Measurements from ENCODE around the gene PRR18.

The PRR18 gene

DNA sequence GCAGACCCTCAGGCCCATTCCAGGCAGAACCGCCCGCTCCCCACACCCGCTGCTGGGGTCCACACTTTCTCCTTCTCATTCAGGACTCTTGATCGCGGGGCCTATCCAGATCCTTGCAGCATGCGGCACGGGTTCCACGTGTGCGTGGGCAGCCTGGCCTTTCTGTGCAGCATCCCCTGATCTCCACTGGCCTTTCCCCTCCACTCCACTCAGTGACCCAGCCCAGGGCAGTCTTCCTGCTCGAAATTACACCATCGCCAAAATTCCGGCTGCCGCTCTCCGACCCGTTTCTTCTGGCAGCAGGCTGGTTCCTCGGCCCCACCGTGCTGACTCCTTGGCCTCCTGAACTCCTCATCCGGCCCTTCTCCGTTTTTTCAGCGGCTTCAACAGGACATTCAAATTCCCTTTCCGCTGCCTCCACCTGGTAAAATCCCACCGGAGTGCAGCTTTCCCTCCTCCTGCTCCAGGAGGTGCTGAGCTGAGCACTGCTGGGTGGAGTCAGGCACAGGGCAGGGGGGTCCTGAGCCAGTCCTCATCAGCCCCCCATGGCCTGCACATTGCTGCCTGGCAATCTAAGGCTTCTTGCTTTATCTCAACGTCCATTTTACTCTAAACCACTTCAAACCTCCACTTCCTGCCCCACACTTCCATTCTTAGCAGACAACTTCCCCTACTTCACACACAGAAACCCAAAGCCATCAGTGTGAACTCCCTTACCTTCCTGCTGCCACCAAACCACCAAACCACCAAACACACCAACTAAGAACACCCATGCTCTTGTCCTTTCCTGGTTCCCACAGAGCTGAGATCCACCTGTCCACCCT is 25.2 kb upstream of the PRR18 start:
- no peak for DNase-seq

DNA sequence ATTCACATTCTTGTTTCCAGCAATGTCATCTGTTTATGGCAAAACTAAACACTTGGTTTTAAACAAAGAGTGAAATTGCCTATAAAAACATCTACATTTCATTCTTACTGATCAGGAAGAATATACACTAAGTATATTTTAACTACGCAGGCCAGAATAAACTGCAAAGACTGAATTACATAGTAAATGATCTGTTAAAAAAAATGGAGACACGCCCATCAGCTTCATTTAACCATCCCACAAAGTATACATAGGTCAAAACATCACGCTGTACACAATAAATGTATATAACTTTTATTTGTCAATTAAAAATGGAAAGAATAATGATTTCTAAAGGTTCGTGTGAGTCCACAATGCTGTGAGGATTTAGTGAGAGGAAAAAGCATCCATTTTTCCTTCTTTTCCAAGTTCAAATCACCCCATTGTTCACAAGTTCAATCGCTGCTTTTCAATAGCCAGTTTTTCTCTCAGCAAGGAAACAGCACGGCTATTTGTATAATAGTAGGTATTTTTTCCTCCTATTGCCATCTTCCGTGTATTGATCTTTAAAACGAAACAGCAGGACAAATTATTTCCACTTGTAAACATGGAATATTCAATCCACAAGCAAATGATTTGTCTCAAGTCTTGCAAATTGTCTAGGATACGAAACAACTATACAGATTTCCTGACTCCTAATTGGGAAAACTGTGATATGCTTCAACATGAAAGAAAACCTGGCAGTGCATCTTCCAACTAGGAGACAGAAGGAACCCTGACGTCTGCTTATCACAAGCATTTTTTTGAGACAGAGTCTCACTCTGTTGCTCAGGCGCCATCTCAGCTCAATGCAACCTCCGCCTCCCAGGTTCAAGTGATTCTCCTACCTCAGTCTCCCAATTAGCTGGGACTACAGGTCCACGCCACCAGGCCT is 23.6 kb upstream of the PRR18 start:
- DNase-seq: no peak

- DNase-seq: no peak
Observed at GRCh38 chr6:166330612-166331011, 22.4 kb upstream of the PRR18 start.

DNA sequence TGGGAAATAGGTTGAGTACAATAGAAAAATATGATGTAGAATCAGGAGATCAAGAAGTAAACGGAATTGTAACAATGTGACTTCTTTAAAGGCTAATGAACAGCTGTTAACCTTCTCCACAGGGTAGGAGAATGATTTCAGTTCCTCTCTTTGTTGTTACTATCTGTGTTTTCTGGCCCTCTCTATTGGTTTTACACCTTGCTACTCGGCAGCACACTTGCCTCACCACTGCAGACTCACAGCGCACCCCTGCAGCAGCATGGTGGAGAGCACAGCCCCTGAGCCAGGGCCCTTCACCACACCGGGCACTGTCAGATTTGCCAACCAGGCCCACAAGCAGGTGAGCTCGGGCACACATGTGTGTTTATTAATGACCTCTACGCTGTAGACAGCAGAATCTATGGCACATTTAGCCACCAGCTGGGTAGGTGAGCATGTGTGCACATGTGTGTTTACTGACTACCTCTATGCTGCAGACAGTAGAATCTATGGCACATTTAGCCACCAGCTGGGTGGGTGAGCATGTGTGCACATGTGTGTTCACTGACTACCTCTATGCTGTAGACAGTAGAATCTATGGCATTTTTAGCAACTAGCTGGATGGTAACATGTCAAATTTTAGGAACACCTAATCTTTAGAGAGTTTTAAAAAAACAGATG is 17.3 kb upstream of the PRR18 start:
- DNase-seq: no peak

DNA sequence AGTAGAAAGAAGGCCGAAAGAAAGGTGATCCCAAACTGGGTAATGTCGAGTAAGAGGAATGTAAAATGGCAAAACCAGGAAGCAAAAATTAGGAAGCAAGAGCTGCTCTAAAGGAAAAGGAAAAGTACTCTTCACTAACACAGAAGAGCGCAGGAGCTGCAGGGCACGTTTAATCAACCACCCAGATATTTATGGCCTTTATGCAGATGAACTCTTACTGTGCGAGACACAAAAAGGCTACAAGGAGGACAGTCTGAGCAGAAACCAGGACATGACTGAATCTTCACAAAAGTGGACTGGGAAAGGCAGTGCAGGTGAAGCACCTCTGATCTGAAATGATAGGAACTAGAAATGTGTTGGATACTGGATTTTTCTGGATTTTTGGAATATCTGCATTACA is 15.2 kb upstream of the PRR18 start:
- no peak for DNase-seq

GRCh38 chr6:166318649-166319600 is 10.7 kb upstream of the PRR18 start:
- DNase-seq: no peak

- no peak for DNase-seq
Observed at GRCh38 chr6:166318227-166318626, 10.0 kb upstream of the PRR18 start.

- no peak for DNase-seq
Observed at GRCh38 chr6:166317261-166318212, 9.3 kb upstream of the PRR18 start.

GRCh38 chr6:166315436-166315835 is 7.2 kb upstream of the PRR18 start:
- no peak for DNase-seq

- no peak for DNase-seq
Observed at GRCh38 chr6:166314454-166314853, 6.3 kb upstream of the PRR18 start.

GRCh38 chr6:166313255-166314070 is 5.3 kb upstream of the PRR18 start:
- no peak for DNase-seq

- no peak for DNase-seq
Observed at GRCh38 chr6:166312832-166313231, 4.6 kb upstream of the PRR18 start.

DNA sequence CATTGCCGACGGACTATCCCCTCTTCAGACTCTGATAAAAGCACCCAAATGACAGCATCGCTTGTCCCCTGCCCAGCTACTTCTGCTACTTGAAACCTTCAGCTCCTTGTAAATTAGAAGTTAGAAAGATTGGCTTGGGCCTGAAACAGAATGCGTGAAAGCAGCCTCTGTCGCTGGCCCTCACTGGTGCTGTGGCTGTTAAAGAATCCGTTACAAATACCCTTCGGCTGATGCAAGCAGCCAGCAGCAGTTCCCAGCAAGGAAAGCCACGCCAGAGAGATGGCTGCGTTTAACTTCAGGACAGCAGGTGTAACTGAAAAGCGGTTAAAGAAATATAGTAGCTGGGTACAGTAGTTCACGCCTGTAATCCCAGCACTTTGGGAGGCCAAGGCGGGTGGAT is 2.4 kb upstream of the PRR18 start:
- DNase-seq: no peak

DNA sequence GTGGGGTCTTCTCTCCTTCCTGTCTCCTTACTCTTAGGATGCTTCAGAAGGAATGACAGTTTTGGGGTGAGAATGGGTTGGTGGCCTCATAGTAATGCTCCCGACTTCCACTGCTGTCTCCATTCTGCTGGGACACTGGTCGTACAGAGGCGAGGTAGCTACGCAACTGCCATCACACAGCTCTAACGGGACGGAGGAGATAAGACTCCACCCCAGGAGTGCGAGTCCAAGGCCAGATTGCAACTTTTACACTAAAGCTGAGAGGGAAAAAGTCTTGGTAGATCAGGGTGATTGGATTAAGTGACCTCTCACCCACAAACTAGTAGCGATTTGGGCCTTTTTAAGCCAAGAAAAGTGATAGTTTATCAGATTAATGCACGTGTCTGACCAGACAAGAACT is 1.8 kb upstream of the PRR18 start:
- DNase-seq: no peak

GRCh38 chr6:166308769-166309589 is 787 bp upstream of the PRR18 start:
- DNase-seq: no peak

DNA sequence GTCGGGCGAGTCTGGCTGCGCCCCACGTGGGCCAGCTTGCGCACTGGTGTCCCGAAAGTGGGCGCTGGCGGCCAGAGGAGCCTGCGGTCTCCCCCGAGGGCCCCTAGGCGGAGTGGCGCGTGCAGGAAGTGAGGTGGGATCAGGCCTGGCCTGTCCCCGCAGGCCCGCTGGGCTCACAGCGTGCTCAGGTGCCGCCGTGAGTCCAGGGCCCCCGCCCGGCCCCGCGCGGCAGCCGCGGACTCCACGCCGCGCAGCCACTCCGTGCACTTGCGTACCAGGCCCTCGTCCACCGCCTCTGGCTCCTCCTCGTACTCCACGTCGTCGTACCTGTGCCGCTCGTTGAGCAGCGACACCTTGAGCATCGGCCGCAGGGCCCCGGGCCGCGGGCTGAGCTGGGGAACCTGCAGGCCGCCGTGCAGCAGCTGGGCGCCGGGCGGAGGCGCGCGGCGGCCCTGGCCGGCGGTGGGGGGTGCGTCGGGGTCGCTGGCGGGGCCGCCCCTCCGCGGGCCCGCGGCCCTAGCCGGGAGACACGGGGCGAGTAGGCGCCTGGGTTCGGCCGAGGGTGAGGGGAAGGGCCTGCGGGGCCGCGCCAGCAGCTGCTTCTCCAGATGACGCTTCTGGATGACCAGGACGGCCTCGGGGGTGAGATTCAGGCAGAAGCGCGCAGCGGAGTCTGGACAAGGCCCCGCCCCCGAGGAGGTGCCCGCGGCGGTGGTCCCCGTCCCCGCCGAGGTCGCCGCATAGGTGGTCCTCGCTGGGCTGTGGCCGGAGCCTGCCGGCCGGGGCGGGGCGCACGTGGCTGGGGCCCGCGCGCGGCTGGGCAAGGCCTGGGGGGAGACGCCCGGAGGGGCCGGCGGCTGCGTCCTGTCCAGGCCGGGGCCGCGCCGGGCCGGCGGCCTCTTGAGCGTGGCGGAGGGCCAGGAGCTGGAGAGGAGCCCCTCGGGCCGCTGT is 835 bp downstream of the PRR18 start:
- DNase-seq: no peak

DNA sequence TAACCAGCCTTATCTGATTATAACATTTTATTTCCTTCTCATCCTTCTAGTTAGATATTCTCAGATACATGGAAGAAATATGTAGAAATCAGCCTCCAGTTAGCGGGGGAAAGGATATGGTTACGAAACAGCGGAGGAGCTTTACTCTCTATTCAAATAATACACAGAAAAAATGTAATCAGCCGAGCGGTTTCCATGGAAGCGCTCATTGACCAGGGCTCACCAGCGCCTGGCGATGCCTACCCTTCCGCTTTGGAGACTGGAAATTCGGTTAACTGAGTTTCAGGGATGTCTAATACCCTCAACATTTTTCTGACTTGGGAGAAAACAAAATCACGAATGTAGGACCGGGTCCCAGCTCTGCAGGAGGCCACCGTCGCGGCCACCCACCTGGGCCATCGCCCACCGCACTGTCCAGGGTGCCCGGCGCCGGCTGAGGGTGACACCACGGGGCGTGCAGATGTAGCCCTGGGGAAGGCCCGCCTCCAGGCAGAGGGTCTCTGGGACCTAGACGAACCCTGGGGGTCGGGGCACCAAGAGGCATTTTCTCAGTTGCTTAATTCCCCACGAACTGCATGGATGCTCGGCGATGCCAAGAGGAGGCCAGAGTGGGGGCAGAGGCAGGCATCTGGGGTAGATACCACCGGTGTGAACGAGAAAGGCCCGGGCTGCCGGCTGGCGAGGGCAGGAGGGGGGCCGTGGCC is 1.7 kb downstream of the PRR18 start:
- no peak for DNase-seq

Measured in SIG-M5 (cell line).